ENCODE data around the gene IKBKE.

The IKBKE gene

GRCh38 chr1:206532368-206532767 is 62.1 kb downstream of the IKBKE start:
- DNase-seq (ENCODE audit: low read depth) = no peak
- TF ChIP-seq CTCF (conservative IDR thresholded peaks at IDR 0.05; ENCODE audit: control insufficient read depth, insufficient read depth, low read depth, low read length) = no peak
- H3K4me3 ChIP-seq (ENCODE audit: control insufficient read depth, low read depth, low read length) = no peak overlapping the region

GRCh38 chr1:206534552-206534951 is 64.3 kb downstream of the IKBKE start:
- TF ChIP-seq CTCF (conservative IDR thresholded peaks at IDR 0.05; ENCODE audit: control insufficient read depth, insufficient read depth, low read depth, low read length) = no peak
- no peak for DNase-seq (ENCODE audit: low read depth)

GRCh38 chr1:206535853-206536188 is 65.5 kb downstream of the IKBKE start:
- no peak for DNase-seq (ENCODE audit: low read depth)
- no peak for TF ChIP-seq CTCF (conservative IDR thresholded peaks at IDR 0.05; ENCODE audit: control insufficient read depth, insufficient read depth, low read depth, low read length)
- no peak overlapping the region for H3K4me3 ChIP-seq (ENCODE audit: control insufficient read depth, low read depth, low read length)

More at GRCh38 chr1:206534552-206534951, 64.3 kb downstream of the IKBKE start:
- no peak overlapping the region for H3K4me3 ChIP-seq (ENCODE audit: control insufficient read depth, low read depth, low read length)

- no peak for DNase-seq (ENCODE audit: low read depth)
- no peak overlapping the region for H3K4me3 ChIP-seq (ENCODE audit: control insufficient read depth, low read depth, low read length)
- no peak for TF ChIP-seq CTCF (conservative IDR thresholded peaks at IDR 0.05; ENCODE audit: control insufficient read depth, insufficient read depth, low read depth, low read length)
These were observed 66.9 kb downstream of the IKBKE start for GRCh38 chr1:206537141-206537540.

GRCh38 chr1:206538086-206538770 is 68.0 kb downstream of the IKBKE start:
- DNase-seq (ENCODE audit: low read depth) = no peak
- no peak for TF ChIP-seq CTCF (conservative IDR thresholded peaks at IDR 0.05; ENCODE audit: control insufficient read depth, insufficient read depth, low read depth, low read length)

GRCh38 chr1:206538901-206539640 is 68.8 kb downstream of the IKBKE start:
- DNase-seq (ENCODE audit: low read depth) = no peak
- no peak overlapping the region for H3K4me3 ChIP-seq (ENCODE audit: control insufficient read depth, low read depth, low read length)
- no peak for TF ChIP-seq CTCF (conservative IDR thresholded peaks at IDR 0.05; ENCODE audit: control insufficient read depth, insufficient read depth, low read depth, low read length)

More at GRCh38 chr1:206538086-206538770, 68.0 kb downstream of the IKBKE start:
- H3K4me3 ChIP-seq (ENCODE audit: control insufficient read depth, low read depth, low read length) = no peak overlapping the region
